Stromal cell of bone marrow (primary cell): ENCODE measurements around the gene ARL13B.
"Not testable (repeated sequence)": the region's sequence is repeated elsewhere in the genome, so short reads cannot be mapped to it uniquely, and the experiment has no call there.

Experiments used
- DNase-seq: peaks from one replicate; pipeline ENCODE4 v3.0.0-alpha.2; 2012; ENCODE audit warnings: low read depth

ARL13B gene

GRCh38 chr3:94001191-94001590 lies 21.2 kb downstream of the ARL13B start:
- no peak for DNase-seq

DNA sequence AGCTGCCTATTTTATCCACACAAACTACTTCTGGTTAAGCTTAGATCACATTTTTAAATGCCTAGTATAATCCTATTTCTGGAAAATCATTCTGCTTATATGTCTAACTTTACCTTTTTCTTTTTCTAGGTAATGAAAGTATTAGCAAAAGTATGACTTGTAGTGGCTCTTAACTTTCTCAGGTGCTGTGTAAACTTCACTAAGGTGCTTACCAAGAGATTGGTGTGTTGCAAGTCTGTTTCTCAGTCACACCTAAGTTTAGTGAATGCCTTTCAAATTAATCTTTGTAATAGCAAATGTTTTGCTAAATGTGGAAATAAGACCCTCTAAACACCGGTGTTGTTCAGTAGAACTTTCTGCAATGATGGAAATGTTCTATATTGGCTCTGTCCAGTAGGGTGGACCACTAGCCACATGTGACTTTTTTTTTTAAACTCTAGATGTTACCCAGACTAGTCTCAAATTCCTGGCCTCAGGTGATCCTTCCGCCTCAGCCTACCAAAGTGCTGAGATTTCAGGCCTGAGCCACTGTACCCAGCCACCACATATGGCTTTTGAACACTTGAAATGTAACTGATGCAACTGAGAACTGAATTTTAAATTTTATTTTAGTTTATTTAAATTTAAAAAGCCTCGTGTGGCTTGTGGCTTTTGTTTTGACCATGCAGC lies 22.0 kb downstream of the ARL13B start:
- no peak for DNase-seq

- peak; percentile 59 for DNase-seq
Measured at GRCh38 chr3:94004301-94004910, 24.5 kb downstream of the ARL13B start.

DNA sequence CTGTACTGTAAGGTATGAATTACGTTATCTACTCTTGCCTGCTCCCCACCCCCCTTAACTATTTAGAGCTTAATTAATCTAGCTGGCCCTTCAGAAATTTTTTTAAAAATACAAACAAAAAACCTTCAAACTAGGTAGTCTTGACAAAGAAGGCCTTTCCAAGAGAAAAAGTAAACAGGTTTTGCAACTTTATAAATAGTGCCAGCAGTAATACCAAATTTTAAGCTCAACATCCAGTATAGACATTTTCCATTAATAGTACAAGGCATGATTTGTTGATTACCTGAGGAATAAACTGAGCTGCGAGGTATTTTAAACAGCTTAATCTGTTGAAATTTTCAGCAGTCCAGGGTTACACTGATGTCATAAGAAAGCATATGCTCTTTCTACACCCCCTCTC lies 28.3 kb downstream of the ARL13B start:
- DNase-seq: no peak

DNA sequence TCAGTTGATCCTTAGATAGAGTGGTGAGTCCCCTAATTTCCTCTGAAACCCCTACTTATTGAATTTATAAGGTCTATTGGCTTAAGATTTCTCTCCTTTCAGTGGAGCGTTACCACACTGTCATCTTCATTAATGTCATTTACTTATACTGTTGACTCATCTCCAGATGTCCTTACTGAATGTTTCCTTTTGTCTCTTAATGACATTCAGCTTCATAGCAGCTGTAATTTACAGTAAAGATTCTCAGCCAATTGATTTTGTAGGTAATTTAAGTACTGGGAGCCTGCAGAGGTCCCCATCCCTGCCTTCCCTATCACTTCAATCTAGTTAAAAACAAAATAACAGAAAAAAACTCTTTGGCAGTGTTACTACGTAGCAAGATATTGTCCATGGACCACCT lies 29.7 kb downstream of the ARL13B start:
- no peak for DNase-seq

DNA sequence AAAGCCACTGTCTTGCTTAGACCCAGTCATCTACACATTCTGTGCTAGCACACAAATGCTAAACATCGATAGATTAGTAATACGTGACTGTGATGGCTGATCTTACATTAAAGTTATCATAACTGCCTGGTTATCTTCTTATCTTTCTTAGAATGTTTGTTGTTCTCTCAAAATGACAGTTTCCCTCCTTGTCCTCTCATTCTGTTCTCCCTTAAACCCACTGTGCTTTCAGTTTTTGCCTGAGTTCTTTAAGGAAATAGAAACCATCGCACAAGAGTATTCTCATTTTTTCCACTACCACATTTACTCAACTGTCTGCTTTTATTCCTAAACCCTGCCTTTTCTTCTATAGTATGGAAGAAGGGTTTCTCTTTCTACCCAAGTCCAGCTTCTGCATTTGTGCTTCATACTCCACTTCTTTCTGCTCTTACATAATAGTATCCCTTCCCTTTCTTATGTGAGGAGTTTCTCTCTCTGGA lies 31.3 kb downstream of the ARL13B start:
- DNase-seq: no peak

DNA sequence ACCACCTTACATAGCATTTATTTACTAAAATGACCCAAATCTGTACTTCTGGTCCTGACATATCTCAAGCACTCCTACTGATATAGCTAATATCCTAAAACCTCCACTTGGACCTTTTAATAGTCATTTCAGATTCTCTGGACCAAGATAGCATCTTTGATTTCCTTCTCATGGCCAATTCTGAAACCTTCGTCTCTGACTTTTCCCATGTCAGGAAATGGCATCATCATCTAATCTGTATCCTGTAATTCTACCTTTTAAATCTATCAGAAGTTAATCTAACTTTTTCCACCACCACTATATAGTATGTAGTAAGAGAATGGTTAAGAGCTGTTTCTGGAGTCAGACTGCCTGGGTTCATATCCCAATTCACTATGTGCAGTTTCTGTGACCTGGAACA lies 32.2 kb downstream of the ARL13B start:
- DNase-seq: no peak

DNA sequence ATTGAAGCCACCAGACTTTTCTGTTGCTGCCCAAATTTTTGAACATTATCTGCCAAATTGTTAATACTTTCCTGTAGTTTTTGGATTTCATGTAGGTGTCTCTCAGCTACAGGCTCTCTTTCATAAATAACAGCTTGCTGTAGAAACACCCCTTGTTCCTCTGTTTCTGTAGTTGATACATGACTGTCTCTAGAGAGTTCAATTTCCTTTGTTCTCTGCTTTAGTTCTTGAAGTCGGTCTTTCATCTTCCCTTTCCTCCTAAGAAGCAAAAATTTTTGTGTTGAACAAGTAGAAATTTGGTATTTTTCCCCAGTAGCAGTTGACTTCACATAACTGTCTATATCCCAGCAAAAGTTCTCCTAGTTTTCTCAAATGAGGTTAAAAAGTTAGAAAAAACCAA lies 35.1 kb downstream of the ARL13B start:
- DNase-seq: no peak

DNA sequence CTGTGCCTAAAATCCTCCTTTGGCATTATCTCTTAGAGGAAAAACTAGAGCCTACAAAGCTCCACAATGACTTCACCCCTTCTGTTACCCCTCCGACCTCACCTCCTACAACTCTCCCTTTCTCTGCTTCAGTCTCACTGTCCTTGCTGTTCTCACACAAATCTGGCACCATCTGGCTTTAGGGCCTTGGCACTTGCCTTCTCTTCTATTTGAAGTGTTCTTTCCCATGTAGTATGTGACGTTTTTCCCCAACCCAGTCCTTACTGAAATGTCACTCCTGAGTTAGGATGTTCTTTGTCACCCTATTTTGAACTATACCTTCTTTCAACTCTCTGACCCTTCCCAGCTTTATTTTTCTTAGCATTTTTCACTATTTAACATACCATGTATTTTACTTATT lies 39.7 kb downstream of the ARL13B start:
- no peak for DNase-seq

GRCh38 chr3:94020293-94020692 lies 40.3 kb downstream of the ARL13B start:
- no peak for DNase-seq

- peak; percentile 41 for DNase-seq
Measured at GRCh38 chr3:94024385-94024784, 44.4 kb downstream of the ARL13B start.

DNA sequence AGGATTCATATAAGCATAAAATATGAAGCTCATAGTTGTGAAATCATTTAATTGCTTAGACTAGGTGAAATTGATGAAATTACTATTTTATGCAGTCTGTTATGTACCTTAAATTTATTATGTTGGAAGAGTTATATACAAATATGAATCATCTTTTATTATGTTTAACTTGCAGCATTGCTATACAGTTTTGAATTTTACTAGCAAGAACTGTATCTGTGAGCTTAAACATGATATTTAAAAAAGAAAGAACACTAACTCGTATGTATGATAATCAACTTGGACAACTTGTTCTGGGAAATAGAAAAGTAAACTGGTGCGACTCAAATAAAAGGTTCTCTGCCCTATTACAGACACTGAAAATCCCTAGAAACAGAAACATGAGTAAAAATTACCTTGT lies 46.7 kb downstream of the ARL13B start:
- DNase-seq: no peak

- DNase-seq: no peak
Measured at GRCh38 chr3:94028093-94028837, 48.3 kb downstream of the ARL13B start, which contains the start of gene STX19. STX19 (minus strand) TSS chr3:94028597; CDS start chr3:94015269, 13,328 bp downstream.

DNA sequence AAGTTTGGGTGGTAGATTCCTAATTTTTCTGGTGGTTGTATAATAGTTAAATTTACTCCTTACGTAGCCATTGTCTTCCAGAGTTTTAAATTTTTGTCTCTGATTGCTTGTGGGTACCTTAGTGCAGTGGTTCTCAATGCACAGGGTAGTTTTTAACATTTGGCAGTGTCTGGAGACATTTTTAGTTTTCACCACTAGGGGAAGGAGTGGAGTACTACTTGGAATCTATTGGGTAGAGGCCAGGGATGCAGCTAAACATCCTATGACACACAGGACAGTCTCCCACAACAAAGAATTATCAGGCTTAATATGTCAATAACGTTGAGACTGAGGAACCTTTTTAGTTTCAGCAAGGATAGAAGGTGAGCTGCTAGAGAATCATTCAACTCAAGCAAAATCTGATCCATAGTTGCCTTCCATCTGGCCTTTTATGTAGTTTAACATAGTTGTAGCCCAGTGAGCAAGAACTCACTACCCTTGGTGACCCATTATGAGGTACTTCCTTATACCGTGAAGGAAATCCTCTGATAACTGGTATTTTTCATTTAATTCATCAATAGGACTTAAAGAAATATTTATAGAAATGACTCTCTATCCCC lies 57.1 kb downstream of the ARL13B start:
- DNase-seq: peak; percentile 32

DNA sequence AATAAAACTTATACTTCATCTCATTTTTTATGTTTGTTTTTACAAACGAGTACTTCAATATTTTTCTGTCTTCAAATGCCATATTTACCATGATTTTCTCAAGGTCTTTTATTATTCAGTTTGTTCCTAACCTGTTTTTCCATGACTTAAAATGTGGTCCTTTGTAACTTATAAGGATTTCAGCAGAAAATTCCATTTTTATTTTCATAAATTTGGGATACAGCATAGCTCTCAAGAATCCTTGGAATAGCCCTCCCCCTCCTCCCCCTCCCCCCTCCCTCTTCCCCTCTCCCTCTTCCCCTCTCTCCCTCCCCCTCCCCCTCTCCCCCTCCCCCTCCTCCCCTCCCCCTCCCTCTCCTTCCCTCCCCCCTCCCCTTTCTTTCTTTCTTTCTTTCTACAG lies 63.3 kb downstream of the ARL13B start:
- no peak for DNase-seq

DNA sequence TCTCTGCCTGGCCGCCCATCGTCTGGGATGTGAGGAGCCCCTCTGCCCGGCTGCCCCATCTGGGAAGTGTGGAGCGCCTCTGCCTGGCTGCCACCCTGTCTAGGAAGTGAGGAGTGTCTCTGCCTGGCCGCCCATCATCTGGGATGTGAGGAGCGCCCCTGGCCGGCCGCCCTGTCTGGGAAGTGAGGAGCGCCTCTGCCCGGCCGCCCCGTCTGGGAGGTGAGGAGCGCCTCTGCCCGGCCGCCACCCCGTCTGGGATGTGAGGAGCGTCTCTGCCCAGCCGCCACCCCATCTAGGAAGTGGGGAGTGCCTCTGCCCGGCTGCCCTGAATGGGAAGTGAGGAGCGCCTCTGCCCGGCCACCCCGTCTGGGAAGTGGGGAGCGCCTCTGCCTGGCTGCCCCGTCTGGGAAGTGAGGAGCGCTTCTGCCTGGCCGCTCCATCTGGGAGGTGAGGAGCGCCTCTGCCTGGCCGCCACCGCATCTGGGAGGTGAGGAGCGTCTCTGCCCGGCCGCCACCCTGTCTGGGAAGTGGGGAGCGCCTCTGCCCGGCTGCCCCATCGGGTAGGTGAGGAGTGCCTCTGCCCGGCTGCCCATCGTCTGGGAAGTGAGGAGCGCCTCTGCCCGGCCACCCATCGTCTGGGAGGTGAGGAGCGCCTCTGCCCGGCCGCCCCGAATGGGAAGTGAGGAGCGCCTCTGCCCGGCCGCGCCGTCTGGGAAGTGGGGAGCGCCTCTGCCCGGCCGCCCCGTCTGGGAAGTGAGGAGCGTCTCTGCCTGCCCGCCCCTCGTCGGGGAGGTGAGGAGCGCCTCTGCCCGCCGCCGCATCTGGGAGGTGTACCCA lies 64.4 kb downstream of the ARL13B start:
- DNase-seq: not testable (repeated sequence)

DNA sequence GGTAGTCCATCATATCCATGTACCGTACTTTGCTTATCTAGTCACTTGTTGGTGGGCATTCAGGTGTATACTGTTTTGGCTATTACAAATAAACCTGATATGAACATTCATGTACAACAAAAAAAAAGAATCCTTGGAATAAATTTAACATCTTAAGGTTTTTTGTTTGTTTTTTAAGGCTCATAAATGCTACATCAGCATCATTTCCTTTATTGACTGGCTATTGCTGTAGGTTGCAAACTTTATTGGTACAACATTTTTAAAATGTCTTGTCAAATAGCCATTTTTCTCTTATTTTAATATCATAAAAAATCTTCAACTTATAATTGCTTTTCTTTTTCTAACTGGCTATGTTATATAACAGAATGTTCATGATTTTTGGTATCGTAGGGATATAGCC lies 66.6 kb downstream of the ARL13B start:
- no peak for DNase-seq

DNA sequence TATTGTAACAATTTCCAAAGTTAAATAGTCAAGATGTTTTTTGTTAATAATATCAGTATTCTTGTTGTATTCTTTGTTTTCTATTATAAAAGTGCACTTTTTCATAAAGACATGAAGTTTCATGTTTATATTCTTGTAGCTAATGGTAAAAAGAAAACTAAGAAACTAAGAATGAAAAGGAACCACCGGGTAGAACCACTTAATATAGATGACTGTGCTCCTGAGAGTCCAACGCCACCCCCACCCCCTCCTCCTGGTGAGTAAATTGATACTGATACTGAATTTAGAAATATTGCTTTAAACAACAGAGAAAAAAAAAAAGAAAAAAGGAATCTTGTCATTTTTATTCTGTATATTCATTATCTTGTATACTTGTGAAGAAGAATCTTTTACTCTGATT lies 69.3 kb downstream of the ARL13B start:
- no peak for DNase-seq

DNA sequence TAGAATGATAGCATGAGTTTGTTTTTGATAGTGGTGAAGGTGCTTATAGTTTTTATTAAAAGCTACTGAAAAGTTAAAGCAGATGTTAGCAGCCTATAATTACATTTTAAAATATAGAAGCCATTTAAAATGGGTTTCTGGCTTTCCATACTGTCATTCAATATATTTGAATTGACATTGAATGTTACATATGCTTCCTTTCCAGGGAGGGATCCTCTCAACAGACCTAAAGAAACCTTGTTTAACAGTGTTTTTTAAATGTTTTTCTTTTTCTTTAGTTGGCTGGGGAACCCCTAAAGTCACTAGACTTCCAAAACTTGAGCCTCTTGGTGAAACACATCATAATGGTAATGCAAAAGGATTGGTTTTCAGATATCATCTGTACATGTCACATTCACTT lies 70.6 kb downstream of the ARL13B start:
- no peak for DNase-seq

DNA sequence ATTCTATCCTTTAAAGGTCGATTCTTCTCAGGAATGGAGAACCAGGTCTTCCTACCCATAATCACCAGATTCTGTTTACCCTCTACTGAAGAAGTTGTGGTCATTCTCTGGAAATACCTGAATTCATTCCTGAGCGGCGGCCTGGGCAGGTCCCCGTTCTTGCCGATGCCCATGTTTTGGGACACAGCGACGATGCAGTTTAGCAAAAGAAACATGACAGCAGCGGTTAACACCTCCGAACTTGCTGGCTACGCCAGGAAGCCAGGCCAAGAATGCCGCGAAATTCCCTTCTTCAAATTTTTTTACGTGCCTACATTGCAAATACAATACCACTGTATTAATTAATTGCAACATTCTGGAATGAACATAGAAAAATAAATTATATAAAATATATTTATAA lies 81.3 kb downstream of the ARL13B start:
- no peak for DNase-seq

DNA sequence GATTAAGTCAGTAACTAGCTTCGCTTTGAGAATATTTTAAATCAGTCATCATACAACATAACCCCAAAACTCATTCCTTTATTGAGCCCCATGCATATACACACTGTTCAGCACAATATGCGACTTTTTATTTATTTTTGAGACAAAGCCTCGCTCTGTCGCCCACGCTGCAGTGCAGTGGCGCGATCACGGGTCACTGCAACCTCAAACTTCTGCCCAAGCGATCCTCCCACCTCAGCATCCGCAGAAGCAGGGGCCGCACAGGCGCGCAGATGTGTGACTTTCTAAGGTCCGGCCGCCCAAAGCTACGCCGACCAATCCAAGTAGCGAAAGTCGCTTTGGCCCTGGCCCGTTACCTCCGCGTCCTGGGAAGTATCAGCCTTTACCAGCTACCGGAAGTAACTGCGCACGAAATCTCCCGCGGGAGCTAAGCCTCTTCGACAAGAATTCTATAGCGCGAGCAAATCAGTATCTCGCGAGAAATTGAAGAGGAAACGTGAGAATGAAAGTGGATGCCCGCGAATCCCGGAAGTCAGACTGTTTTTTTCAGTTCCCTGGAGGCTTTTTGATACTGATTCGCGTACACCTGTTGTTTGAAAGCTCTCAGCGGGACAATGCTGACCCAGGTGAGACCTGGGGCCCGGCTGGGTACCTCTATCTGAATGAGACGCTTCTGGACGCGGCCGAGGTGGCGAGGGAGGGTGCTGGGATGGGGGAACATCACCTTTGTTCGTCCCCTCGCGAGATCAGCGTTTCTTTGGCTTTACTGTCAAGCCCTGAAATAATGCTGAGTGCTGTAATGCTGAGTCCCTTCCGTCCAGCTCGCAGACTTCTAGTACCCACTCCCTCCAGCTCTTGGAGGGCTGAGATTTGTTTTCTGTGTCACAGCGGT lies 82.8 kb downstream of the ARL13B start, which contains the start of the genes DHFR2 and NSUN3:
Gene DHFR2, minus strand, starts transcription at position 404 of the 892 bp plus-strand sequence. CDS start 1,405 bp downstream, outside the sequence.
Gene NSUN3, plus strand, starts transcription at position 549 of the 892 bp plus-strand sequence. Its CDS starts 66 bp downstream, at position 615.
- DNase-seq: peak; percentile 97
